HG02571 (cell line): Measurements from ENCODE around the gene DMAP1.

ENCODE experiments used
- ATAC-seq: cut with Tn5 transposase; IDR thresholded peaks from one replicate; pipeline ENCODE4 v1.9.1; 2021; ENCODE audit warnings: mild to moderate bottlenecking, moderate library complexity; ENCODE audit not compliant: unreplicated experiment

DMAP1 gene

DNA sequence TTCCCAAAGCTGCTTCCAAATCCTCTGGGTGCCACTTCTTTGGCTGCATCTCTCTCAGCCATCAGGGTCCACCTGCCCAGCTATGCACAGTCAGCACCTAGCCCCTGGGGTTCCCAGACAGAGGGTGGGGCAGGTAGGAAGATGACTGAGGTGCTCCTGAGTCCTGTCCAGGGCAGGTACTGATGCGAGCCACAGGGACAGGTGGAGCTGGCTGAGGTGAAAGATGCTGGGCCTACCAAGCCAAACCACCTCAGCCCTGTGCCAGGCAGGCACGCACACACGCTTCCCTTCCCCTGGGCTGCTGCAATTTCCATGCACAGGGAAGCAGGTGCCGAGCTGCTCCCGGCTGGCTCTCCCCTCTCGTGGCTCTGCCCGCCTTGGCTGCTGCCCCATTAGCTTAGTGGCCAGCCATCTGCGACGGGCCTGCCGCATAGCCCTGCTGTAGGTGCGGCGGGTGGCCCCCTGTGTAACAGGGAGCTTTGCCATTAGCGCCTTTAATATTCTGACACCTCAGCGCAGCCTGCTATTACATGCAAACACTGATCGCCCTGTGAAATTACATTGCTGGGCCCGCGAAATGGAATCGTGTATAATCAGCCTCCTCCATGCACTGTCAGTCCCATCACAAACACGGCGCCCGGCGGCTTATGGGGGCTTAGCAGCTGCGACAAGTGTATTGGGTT, 38.9 kb downstream of the DMAP1 start:
- no peak for ATAC-seq

DNA sequence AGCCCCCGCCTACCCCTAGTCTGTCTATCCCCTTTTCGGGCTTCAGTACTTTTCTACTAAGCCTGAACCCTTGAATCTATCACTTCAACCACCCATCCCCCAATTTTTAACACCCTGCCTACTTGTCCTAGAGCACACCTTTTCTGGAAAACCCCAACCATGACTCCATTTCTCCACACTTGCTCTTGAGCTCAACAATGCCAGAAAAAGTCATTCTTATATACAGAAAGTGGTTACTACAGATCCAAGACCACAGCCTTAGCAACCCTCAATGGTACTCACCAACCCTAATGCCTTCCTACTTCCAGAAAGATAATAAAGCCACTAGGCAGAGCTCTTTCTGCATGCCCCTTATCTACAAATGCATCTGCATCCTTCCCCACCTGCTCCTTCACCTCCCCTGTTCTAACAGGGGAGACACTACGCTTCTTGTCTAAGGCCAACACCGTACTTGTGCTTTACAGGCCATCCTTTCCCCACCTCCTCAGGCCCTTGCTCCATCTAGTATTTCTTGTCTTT, 41.2 kb downstream of the DMAP1 start:
- no peak for ATAC-seq

DNA sequence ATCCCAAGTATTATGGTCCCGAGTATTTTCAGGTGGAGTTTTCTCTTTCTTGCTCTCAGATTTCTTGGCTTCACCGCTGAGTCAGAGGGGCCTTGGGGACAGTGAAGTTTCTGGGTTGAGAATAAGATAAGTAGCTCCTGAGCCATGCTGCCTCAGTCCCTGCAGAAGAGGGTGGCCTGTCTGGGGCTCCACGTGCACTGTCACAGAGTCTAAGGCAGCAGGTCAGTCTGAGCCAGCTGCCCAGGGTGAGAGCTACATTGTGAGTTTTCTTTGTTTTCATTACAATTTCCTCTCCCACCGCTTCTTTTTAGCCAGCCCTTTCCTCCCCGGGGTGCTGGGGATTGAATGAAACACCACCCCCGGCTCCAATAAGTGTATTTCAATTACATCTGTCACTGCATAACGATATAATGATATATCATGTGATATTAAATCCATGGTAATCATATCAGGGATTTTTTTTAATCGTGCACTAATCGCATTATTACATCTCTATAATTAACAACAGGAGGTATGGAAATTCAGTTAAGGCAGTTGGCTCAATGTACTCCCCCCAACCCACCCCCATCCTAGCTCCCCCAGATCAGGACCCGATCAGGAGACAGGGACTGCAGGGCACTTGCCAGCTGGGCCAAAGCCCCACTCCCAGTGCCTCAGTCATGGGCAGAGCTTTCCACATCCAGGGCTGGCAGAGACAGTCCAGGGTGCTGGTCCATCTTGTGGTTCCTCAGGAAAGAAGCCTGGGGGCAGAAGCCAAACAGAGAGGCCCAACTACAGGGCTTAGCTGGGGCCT, 43.7 kb downstream of the DMAP1 start:
- ATAC-seq = no peak

DNA sequence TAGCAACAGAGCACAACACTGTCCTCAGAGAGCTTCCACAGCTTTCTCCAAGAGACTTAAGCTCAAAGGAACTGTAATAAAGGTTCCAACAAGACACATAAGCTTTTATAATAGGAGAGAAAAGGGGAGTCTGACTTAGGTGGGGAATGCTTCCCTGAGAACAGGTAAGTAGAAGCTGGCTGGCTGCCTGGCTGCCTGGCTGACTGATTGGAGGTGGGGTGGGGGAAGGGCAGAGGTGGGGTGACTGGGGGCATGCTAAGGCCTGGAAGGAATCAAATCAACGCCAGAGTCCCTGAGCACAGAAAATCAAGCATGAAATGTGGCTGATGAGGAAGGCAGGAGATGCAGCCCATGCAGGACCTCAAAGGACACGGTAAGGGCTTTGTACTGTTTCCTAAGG, 45.8 kb downstream of the DMAP1 start:
- ATAC-seq = no peak

- no peak for ATAC-seq
Observed at GRCh38 chr1:44260792-44261170, 47.5 kb downstream of the DMAP1 start.

GRCh38 chr1:44261171-44261817, 48.0 kb downstream of the DMAP1 start:
- ATAC-seq = no peak

- ATAC-seq = no peak
Observed at GRCh38 chr1:44261962-44262361, 48.7 kb downstream of the DMAP1 start.

DNA sequence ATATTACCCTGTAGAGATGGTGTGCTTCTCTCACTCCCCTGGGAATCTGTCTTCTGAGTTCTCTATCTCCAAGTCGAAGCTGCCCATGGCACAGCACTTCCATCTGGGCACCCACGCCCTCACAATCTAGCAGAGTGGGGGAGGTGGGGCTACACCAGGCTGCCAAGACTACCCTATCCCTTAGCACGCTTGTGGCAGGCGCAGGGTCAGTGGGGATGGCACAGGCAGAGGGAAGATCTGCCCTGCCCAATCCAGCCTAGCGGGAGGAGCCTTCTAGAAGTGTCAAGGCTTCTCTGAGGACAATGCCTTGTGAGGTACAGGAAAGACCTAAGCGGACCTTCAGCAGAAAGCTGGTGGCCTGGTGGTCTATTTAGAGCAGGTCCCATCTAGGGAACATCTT, 49.1 kb downstream of the DMAP1 start:
- ATAC-seq = no peak

DNA sequence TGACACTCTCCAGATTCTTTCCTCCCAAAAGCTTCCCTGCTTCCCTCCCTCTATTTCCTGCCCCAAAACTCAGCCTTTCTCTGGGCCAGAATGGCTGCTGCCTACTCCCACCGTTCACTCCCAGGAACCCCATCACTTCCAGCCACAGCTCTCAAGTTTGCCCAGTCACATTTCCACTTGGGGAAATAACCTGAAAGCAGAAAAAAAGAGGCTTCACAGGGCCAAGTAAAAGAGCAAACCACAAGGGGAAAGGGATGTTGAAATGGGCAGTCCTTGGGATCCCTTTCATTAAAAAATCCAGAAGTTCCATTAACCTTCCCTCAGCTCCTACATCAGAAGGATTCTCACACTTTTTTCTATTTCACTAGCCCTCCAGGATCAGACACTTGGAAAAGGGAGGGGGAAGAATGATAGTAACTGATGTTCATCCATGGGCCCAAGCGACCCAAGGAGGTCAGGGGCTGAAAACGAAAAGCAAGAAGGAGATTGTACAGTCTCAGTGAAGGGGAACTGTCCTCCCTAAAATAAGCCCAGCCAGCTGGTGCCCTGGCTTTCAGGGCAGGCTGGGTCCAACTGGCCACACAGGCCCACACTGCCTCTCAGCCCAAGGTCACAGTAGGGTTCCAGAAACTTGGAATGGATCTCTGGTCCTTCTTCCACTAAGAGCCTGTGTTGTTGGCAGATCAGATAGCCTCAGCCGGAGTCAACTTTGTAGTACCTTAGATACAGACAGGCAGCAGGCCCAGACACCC, 49.7 kb downstream of the DMAP1 start:
- no peak for ATAC-seq

GRCh38 chr1:44263568-44264450, 50.5 kb downstream of the DMAP1 start:
- no peak for ATAC-seq

GRCh38 chr1:44264451-44264771, 51.1 kb downstream of the DMAP1 start:
- ATAC-seq = no peak

DNA sequence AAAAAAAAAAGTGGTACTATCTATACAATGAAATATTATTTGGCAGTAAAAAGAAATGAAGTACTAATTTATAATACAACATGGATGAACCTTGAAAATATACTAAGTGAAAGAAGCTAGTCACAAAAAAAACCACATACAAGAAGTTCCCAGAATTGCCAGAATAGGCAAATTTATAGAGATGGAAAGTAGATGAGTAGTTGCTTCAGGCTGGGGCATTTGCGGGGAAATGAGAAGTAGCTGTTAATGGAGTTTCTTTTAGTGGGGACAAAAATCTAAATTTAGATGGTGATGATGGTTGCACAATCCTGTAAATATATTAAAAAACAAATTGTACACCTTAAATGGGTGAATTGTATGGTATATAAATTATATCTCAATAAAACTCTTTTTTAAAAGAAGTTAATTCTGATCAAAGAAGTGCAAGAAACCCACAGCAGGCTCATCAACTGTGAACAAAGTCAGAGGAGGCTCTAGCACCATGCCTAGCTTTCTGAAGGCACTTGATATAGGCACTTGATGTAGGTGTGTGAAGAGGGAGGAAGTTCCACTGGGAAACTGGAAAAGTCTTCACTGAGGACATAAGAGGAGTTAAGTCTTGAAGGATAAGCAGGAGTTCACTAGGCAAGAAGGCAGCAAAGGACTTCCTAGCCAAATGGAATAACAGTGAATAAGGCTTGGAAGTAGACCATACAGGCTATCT, 52.5 kb downstream of the DMAP1 start:
- ATAC-seq = no peak

- ATAC-seq = no peak
Observed at GRCh38 chr1:44266400-44267344, 53.4 kb downstream of the DMAP1 start.

- no peak for ATAC-seq
Observed at GRCh38 chr1:44267438-44267837, 54.2 kb downstream of the DMAP1 start.

DNA sequence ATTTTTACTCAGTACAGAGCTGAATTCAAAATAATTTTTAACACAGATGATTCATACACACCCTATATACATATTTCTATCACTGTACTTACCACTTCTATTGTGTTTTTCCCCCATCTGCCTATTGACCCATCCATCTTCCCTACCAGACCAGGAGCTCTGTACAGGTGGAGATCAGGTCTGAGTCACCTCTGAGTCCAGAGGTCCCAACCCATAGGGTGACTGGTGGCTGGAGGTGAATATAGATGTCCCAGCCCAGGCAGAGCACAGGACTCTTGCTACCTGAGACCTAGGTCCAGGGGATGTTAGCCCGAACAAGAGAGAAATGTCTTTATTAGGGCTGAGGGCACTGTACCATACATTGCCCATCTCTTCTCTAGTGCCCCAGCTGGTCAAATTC, 54.8 kb downstream of the DMAP1 start:
- ATAC-seq = no peak
